Fibroblast of skin of back (primary cell): ENCODE data around the gene BCCIP. TPM values are rescaled to one million over a fixed set of nuclear protein-coding genes. Genes with fewer than 3 reads are reported as not detected.
A peak's percentile ranks its signal among the peaks of the same experiment; 100 is the strongest.

ENCODE experiments used
- DNase-seq: peaks from one replicate; pipeline ENCODE4 v3.0.0-alpha.2; 2013
- polyA plus RNA-seq, 2 experiments: library from polyadenylated mRNA; unstranded; fragments of 120-200 nt; gene quantifications; one replicate each; pipeline ENCODE4 v1.2.1, GENCODE V29; 2013; ENCODE audit not compliant: insufficient read length in 2 of 2

The BCCIP gene
- 56.2 TPM for polyA plus RNA-seq (2013, experiment 1 of 2; ENCODE audit: insufficient read length)
- polyA plus RNA-seq (2013, experiment 2 of 2; ENCODE audit: insufficient read length) = 38.8 TPM

DNA sequence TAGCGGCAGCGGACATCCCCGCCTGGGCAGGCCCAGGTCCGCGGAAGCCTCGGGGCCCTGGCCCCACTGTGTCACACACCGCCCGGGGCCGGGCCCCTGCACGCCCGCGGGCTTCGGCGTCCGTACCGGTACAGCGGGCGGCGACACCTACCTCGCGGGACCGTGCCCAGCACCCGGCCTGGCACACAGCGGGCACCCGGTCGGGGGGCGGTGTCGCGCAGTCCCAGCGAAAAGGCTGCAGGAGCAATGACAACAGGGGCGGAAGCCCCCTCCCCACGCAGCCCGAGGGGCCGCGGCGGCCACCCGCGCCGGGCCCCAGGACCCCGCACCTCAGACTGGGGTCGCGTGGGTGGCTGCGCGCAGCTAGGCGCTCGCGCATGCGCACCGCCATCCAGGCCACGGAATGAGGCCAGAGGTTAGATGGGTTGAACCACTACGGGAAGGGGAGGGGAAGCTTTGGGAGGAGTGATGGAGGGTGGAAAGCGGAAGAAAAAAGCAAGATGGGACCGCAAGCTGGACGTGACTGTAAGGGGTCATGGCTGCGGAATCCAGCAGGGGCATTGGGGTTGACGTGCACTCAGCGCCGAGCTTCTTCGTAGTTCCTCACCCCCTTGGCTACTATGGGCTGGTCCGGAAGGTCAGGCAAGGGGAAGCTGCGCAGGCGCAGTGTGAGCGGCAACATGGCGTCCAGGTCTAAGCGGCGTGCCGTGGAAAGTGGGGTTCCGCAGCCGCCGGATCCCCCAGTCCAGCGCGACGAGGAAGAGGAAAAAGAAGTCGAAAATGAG, at the start of gene BCCIP, which contains the start of gene UROS:
TSS of gene BCCIP (plus strand) at position 669 of the 785 bp plus-strand sequence. CDS start at position 681, 12 bp downstream.
TSS of gene UROS (minus strand) at position 381 of the 785 bp plus-strand sequence. CDS start 6,759 bp downstream, outside the sequence.
- DNase-seq = peak; percentile 85

DNA sequence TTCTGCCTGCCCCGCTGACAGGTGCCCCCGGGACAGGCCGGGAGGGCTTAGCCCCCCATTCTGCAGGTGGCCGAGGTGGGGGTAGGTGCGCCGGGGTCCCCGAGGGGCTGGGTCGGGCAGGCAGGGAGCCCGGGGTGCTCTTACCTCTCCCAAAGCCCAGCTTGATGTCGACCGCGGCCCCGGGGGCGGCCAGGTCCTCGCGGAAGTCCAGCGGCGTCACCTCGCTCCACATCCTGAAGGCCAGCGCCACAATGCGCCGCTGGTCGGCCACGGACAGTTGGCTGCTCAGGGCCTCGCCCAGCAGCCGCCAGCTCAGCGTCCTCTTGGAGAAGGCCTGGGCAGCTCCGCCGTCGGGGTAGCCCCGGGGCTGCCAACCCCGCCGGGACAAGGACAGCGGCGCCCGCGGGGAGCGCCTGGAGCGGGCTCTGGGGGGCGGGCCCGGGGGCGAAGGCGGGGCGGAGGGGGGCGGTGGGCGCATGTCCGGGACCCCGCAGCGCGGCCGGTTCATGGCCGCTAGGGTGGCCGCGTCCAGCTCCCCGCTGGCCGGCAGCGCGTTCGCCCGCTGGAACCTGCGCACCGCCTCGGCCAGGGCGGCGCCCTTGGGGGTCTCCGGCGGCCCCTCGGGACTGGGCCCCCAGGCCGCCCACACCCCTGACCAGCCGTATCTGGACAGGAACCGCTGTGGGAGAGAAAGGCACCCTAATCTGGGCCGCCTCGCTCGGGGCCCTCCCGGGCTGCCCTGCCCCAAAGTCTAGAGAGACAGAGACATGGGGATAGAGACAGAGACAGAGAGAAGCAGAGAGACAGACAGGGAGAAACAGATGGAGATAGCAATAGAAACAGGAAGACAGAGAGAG, 49.4 kb upstream of the BCCIP start:
- no peak for DNase-seq

DNA sequence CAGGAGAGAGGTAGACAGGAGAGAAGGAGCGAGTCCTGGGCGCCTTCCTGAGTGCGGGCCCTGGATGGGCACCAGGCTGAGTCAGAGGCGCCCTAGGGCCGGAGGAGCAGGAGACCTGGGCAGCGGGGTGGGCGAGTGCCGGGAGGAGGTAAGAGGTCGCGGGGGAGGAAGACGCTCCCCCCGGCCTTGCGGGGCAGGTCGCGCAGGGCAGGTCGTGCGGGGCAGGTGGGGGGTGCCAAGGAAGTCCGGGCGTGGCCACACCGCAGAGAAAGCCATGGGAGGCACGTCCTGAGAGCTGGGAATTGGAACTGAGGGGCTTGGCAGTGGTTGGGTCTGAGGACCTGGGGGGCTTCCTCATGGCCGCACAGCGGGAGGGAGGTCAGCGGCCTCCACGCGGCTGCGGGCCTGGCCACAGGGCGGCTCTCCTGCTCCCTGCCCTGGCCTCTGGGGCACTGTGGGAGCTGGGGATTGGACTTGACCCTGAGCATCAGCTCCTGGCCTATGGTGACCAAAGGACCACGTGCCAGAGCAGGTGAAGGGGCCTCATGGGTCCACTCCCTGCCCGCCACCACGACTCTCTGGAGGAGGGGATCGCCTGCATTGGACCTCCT, 48.7 kb upstream of the BCCIP start:
- DNase-seq = no peak

DNA sequence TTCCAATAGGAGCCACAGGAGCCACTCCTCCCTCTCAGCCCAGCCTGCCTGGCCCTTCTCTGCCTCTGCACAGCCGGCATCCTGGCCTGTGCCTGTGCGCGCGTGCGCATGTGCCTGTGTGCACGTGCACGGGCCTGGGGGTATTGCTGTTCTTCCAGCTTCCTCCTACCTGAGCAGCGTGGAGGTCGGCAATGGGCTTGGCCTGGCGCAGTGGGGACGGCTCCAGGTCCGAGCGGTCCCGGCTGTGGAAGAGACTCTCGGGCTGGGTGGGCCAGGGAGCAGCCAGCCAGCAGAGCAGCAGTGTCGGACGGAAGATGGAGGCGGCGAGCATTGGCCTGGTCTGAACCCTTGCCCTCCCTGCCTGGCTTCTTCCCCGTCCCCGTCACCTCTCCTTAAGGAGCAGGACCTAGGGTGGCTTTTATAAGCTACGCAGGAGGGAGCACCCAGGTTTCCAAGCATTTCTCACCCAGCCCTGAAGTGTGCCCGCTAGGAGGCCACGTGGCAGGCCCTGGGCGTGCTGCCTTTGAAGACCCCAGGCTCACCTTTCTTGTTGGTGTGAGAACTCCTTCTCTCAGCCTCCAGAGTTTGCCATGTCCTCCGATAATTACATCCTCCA, 47.7 kb upstream of the BCCIP start, which contains the start of gene MMP21:
TSS of gene MMP21 (minus strand) at position 331 of the 616 bp plus-strand sequence. CDS start at position 331, 0 bp downstream.
- DNase-seq = no peak

DNA sequence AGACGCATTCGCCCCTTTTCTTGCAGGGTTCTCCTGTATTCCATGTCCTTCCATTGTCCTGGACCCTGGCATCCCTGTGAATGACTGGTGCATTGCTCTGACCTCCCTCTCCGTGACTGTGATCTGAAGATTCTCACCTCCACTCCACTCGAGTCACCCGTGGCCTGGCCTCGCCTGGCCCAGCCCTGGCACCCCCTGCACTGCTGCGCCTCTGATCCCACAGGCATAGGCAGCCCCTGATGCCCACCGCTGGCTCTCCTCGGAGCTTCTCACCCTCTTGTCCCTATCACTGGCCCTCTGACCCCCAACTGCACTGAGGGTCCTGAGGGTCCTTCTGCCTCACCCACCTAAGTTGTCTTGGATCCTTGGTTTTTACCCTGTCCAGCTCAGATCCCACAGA, 45.5 kb upstream of the BCCIP start:
- DNase-seq = no peak

DNA sequence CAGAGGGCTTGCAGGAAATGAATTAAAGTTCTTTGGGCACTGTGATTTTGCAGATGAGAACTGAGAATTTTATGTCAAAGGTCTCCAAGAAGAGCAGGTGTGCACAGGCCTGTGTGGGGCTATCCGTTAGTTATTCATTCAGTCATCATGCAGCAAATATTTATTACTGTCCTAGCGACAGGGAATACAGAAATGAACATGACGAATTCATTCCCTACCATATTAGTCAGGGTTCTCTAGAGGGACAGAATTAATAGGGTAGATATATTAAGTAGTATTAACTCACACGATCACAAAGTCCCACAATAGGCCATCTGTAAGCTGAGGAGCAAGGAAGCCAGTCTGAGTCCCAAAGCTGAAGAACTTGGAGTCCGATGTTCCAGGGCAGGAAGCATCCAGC, 44.8 kb upstream of the BCCIP start:
- DNase-seq = no peak

- no peak for DNase-seq
Observed at GRCh38 chr10:125779403-125780327, 43.7 kb upstream of the BCCIP start.

DNA sequence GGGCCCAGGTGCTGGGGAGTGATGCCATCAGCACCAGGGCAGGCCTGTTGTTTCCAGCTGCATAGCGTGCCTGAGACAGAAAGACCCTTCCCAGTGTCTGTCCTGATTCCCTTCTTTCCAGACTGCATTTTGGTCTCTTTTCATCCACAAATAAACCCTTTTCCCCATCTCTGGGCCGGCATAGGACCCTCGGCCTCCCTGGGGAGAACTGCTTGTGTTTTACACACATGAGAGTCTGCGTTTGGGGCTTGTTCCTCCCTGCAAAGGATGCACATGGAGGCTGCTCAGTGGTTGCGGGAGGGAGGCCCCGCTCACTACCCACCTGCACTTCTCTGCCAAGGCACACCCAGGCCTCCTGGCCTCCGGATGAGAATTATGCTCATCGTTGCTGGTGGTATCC, 42.0 kb upstream of the BCCIP start:
- DNase-seq = no peak

DNA sequence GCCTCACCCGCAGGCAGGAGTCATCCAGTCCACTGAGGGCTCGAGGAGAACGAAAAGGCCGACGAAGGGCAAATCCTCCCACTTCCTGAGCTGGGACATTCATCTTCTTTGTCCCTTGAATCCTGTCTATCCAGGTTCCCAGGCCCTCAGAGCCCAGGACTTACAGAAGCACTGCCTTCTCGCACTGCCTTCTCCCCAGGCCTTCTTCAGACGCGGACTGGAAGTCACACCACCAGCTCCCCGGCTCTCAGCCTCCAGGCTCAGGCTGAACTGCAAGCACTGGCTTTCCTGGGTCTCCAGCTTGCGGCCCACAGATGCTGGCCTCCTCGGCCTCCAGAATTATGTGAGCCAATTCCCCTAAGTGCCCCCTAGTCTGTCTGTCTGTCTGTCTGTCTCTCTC, 41.3 kb upstream of the BCCIP start:
- no peak for DNase-seq

GRCh38 chr10:125782616-125783015, 40.7 kb upstream of the BCCIP start:
- peak; percentile 12 for DNase-seq

DNA sequence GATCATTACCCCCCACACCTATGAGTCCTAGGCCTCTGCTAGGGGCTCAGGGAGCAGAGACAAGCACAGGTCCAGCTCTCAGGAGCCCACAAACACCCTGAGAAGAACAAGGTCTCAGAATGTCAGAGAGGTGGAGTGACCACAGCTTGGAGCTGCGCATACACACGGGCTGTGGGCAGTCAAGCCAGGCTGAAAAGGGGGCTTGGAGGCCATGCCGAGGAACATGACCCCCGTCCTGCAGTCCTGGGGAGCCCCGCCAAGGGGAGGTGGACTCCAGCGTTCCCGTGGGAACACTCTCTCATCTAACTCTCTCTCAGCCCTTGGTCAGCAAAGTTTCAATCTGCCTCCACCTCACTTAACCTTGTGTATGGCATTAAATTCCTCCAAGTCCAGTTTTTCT, 39.9 kb upstream of the BCCIP start:
- no peak for DNase-seq

- no peak for DNase-seq
Observed at GRCh38 chr10:125783957-125784356, 39.4 kb upstream of the BCCIP start.

GRCh38 chr10:125785791-125786190, 37.6 kb upstream of the BCCIP start:
- DNase-seq = no peak

DNA sequence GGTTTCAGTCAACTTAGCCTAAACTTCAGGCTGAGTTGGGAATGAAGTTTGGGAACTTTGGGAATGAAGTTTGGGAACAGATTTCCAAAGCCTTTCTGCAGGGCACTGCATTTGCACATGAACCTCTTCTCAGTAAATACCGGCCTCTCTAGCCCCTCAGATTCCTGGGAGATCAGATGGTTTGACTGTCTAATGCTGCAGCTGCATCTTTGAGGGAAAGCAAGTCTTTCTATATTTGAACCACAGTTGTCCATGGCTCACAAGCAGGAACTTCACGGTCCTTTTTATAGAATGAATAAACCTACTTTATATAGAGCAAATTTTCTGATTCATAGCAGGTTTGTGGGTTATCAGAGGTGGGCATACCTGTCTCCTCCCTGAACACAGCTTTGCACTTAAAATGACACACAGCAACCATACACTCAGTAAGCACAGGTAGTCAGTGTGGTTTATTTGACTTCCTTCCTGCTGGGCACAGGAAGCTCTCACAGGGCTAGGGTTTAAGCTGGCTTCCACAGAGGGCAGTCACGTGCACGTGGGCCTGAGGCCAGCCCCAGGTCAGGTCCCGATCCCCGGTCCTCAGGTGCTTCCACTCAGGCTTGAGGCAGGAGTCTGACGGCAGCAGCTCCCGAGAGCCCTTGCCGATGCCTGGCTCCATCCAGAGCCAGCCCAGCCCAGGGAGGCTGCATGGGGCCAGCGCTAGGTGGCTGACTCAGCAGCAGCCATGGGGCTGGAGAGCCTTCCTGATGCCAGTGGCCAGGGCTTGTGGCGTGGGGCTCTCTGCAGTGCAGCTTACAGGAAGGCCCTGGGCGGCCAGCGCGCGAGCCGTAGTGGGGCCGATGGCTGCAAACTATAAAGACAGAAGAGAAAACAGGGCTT, 35.0 kb upstream of the BCCIP start:
- DNase-seq = no peak

GRCh38 chr10:125792342-125793300, 30.7 kb upstream of the BCCIP start:
- no peak for DNase-seq

- no peak for DNase-seq
Observed at GRCh38 chr10:125795128-125795527, 28.2 kb upstream of the BCCIP start.

- no peak for DNase-seq
Observed at GRCh38 chr10:125795637-125796190, 27.6 kb upstream of the BCCIP start.

DNA sequence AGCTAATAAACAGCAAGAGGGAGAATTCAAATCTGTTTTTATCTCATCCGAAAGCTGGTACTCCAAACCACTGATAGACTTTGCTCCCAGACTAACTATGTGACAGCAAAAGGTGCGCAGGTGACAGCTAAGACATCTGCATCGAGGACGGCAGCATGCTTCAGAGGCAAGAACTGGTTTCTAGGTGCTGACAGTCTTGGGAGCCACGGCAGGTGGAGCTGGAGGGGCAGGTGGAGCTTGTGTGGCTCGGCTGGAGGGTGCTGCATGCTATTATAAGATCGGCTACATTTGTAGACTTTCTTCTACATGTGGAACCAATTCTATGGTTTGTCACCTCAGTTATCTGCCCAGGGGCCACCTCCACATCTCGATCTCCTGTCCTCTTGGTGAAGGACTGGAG, 25.9 kb upstream of the BCCIP start:
- DNase-seq = no peak
